IMR-90 (cell line): ENCODE results near the gene ASTN2.

ENCODE experiments used
- BHLHE40 ChIP-seq: fragments of 150-350 bp; IDR thresholded peaks from 2 replicates; pipeline ENCODE4 v1.6.1; 2016; ENCODE audit warnings: mild to moderate bottlenecking, low read depth, low read length
- CEBPB ChIP-seq: IDR thresholded peaks from 2 replicates; pipeline ENCODE4 v1.6.1; 2012; ENCODE audit warnings: low read depth, low read length, improper control_type of control experiment
- FOS ChIP-seq: fragments of 150-350 bp; IDR thresholded peaks from 2 replicates; pipeline ENCODE4 v1.6.1; 2016; ENCODE audit warnings: low read depth, low read length
- MXI1 ChIP-seq: IDR thresholded peaks from 2 replicates; pipeline ENCODE4 v1.6.1; 2012; ENCODE audit warnings: low read depth, mild to moderate bottlenecking, low read length, moderate library complexity, borderline replicate concordance
- POLR2A ChIP-seq: IDR thresholded peaks from 2 replicates; pipeline ENCODE4 v1.6.1; 2012; ENCODE audit warnings: mild to moderate bottlenecking, low read depth, low read length
- RAD21 ChIP-seq: IDR thresholded peaks from 2 replicates; pipeline ENCODE4 v1.6.1; 2012; ENCODE audit warnings: low read length, improper control_type of control experiment
- RCOR1 ChIP-seq: IDR thresholded peaks from 2 replicates; pipeline ENCODE4 v1.6.1; 2012; ENCODE audit warnings: mild to moderate bottlenecking, low read length, improper control_type of control experiment; ENCODE audit not compliant: insufficient replicate concordance
- RFX5 ChIP-seq: IDR thresholded peaks from 2 replicates; pipeline ENCODE4 v1.8.0; 2012; ENCODE audit warnings: low read depth, mild to moderate bottlenecking, low read length, moderate library complexity
- SMC3 ChIP-seq: fragments of 150-350 bp; IDR thresholded peaks from 2 replicates; pipeline ENCODE4 v1.6.1; 2016; ENCODE audit warnings: low read depth, mild to moderate bottlenecking, antibody characterized with exemption, low read length, moderate library complexity
- TF ChIP-seq, protein P1 (sequence below): conservative IDR thresholded peaks from 2 replicates; pipeline ENCODE4 v1.5.1; 2012; ENCODE audit warnings: mild to moderate bottlenecking, low read depth, low read length, improper control_type of control experiment
- TF ChIP-seq, protein P2 (sequence below): fragments of 150-350 bp; IDR thresholded peaks from 2 replicates; pipeline ENCODE4 v1.6.1; 2016; ENCODE audit warnings: low read depth, mild to moderate bottlenecking, low read length, moderate library complexity, borderline replicate concordance
- TF ChIP-seq, protein P3 (sequence below): fragments of 150-350 bp; IDR thresholded peaks from 2 replicates; pipeline ENCODE4 v1.6.1; 2017; ENCODE audit warnings: mild to moderate bottlenecking, antibody characterized with exemption, low read length, low read depth

DNA sequence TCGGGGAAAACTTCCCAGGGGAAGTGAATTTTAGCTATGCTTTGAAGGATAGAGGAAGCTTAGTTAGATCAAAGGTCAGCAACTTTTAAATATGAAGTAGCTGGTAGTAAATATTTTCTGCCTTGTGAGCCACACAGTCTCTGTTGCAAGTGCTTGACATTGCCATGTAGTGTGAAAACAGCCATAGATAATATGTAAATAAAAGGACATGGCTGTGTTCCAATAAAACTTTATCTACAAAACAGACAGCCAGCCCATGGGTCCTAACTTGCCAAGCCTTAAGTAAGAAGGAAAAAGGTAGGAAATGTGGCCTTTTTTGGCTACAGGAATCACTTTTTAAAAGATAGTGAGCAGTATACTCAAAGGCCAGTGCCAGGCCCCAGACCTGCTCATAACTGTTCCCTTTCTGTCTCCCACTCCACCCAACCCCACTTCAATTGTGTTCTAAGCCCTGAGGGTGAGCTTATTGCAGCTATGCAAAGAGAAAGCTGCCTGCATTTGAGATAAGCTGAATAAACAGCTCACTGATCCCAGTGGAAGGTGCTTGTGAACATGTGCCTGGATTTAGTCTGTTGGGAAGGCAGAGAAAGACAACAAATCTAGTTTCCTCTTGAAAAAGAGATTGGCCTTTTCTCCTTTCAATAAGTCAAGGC, 840.7 kb downstream of the ASTN2 start:
- TF ChIP-seq, protein P1, sequence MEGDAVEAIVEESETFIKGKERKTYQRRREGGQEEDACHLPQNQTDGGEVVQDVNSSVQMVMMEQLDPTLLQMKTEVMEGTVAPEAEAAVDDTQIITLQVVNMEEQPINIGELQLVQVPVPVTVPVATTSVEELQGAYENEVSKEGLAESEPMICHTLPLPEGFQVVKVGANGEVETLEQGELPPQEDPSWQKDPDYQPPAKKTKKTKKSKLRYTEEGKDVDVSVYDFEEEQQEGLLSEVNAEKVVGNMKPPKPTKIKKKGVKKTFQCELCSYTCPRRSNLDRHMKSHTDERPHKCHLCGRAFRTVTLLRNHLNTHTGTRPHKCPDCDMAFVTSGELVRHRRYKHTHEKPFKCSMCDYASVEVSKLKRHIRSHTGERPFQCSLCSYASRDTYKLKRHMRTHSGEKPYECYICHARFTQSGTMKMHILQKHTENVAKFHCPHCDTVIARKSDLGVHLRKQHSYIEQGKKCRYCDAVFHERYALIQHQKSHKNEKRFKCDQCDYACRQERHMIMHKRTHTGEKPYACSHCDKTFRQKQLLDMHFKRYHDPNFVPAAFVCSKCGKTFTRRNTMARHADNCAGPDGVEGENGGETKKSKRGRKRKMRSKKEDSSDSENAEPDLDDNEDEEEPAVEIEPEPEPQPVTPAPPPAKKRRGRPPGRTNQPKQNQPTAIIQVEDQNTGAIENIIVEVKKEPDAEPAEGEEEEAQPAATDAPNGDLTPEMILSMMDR = no peak
- TF ChIP-seq POLR2A (no peak), BHLHE40 (no peak), SMC3 (no peak), RAD21 (no peak), RCOR1 (no peak), CEBPB (no peak), RFX5 (no peak), FOS (no peak), MXI1 (no peak)
- TF ChIP-seq, protein P2, sequence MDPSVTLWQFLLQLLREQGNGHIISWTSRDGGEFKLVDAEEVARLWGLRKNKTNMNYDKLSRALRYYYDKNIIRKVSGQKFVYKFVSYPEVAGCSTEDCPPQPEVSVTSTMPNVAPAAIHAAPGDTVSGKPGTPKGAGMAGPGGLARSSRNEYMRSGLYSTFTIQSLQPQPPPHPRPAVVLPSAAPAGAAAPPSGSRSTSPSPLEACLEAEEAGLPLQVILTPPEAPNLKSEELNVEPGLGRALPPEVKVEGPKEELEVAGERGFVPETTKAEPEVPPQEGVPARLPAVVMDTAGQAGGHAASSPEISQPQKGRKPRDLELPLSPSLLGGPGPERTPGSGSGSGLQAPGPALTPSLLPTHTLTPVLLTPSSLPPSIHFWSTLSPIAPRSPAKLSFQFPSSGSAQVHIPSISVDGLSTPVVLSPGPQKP = no peak
- TF ChIP-seq, protein P3, sequence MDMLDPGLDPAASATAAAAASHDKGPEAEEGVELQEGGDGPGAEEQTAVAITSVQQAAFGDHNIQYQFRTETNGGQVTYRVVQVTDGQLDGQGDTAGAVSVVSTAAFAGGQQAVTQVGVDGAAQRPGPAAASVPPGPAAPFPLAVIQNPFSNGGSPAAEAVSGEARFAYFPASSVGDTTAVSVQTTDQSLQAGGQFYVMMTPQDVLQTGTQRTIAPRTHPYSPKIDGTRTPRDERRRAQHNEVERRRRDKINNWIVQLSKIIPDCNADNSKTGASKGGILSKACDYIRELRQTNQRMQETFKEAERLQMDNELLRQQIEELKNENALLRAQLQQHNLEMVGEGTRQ = no peak
